ENCODE measurements around the gene SHLD3.

Gene SHLD3

GRCh38 chr5:65654713-65655112 is 29.9 kb downstream of the SHLD3 start:
- no peak overlapping the region for H2BK12ac ChIP-seq (ENCODE audit: low read length in 2 of 2)
- no peak overlapping the region for H3K4me3 ChIP-seq (ENCODE audit: insufficient read depth in 1 of 2, low read depth in 1 of 2, low read length in 2 of 2)
- no peak overlapping the region for H3K14ac ChIP-seq (ENCODE audit: low read length in 2 of 2)
- H3K9ac ChIP-seq (ENCODE audit: low read length): no peak overlapping the region
- H2BK15ac ChIP-seq (ENCODE audit: low read depth, poor library complexity, severe bottlenecking): no peak overlapping the region
- H4K8ac ChIP-seq (ENCODE audit: low read length): no peak overlapping the region
- no peak for DNase-seq
- H3K79me1 ChIP-seq (replicated peaks; ENCODE audit: low read length, poor library complexity, severe bottlenecking): peaks cover 1% of the 10 kb centered on the region
- no peaks in the 10 kb centered on the region for H3K4me1 ChIP-seq (ENCODE audit: control insufficient read depth, insufficient read depth, low read depth, low read length)
- WGBS: 100% methylated on average over 1 of the region's 2 CpGs
- H2BK5ac ChIP-seq (ENCODE audit: low read depth, low read length, poor library complexity, severe bottlenecking): no peak overlapping the region
- no peak overlapping the region for H4K91ac ChIP-seq (ENCODE audit: low read length)
- H2BK120ac ChIP-seq (ENCODE audit: low read depth, low read length): no peak overlapping the region
- H3K9me3 ChIP-seq (ENCODE audit: control insufficient read depth, low read length): no peaks in the 10 kb centered on the region
- H2AK5ac ChIP-seq (ENCODE audit: low read length, severe bottlenecking): no peak overlapping the region
- H3K27me3 ChIP-seq (ENCODE audit: control insufficient read depth in 1 of 2, insufficient read depth in 1 of 2, low read length in 2 of 2): no peaks in the 10 kb centered on the region
- no peak overlapping the region for H3K27ac ChIP-seq (ENCODE audit: low read length, poor library complexity, severe bottlenecking)
- H3K36me3 ChIP-seq (ENCODE audit: control insufficient read depth in 1 of 2, insufficient read depth in 2 of 2, low read depth in 1 of 2, low read length in 2 of 2): peaks cover 3 to 45% of the 10 kb centered on the region in 2 experiments
- no peak overlapping the region for H2AFZ ChIP-seq (ENCODE audit: low read depth, low read length)
- H3K4ac ChIP-seq (ENCODE audit: low read depth in 1 of 2, low read length in 2 of 2): no peak overlapping the region
- H3K4me2 ChIP-seq (ENCODE audit: low read length, poor library complexity, severe bottlenecking): no peak overlapping the region
- no peak overlapping the region for H3K23ac ChIP-seq (ENCODE audit: low read length in 2 of 2)
- no peak overlapping the region for H3K18ac ChIP-seq (ENCODE audit: low read depth in 1 of 2, low read length in 2 of 2)

GRCh38 chr5:65663804-65664521 is 39.1 kb downstream of the SHLD3 start:
- Histone ChIP-seq H2BK15ac (ENCODE audit: low read depth, poor library complexity, severe bottlenecking) (no peak overlapping the region), H3K9ac (ENCODE audit: low read length) (no peak overlapping the region), H3K9me3 (ENCODE audit: control insufficient read depth, low read length) (no peaks in the 10 kb centered on the region), H3K4ac (ENCODE audit: low read depth in 1 of 2, low read length in 2 of 2) (no peak overlapping the region), H3K36me3 (ENCODE audit: control insufficient read depth in 1 of 2, insufficient read depth in 2 of 2, low read depth in 1 of 2, low read length in 2 of 2) (peaks cover 3 to 79% of the 10 kb centered on the region in 2 experiments), H3K18ac (ENCODE audit: low read depth in 1 of 2, low read length in 2 of 2) (no peak overlapping the region), H3K27ac (ENCODE audit: low read length, poor library complexity, severe bottlenecking) (no peak overlapping the region), H2BK5ac (ENCODE audit: low read depth, low read length, poor library complexity, severe bottlenecking) (no peak overlapping the region), H3K23ac (ENCODE audit: low read length in 2 of 2) (no peak overlapping the region), H3K4me3 (ENCODE audit: insufficient read depth in 1 of 2, low read depth in 1 of 2, low read length in 2 of 2) (no peak overlapping the region), H4K8ac (ENCODE audit: low read length) (no peak overlapping the region), H2BK12ac (ENCODE audit: low read length in 2 of 2) (no peak overlapping the region), H3K27me3 (ENCODE audit: control insufficient read depth in 1 of 2, insufficient read depth in 1 of 2, low read length in 2 of 2) (no peaks in the 10 kb centered on the region), H2AK5ac (ENCODE audit: low read length, severe bottlenecking) (no peak overlapping the region), H3K14ac (ENCODE audit: low read length in 2 of 2) (no peak overlapping the region), H4K91ac (ENCODE audit: low read length) (no peak overlapping the region), H2BK120ac (ENCODE audit: low read depth, low read length) (no peak overlapping the region), H3K4me1 (ENCODE audit: control insufficient read depth, insufficient read depth, low read depth, low read length) (no peaks in the 10 kb centered on the region), H3K4me2 (ENCODE audit: low read length, poor library complexity, severe bottlenecking) (no peak overlapping the region), H2AFZ (ENCODE audit: low read depth, low read length) (no peak overlapping the region), H3K79me1 (replicated peaks; ENCODE audit: low read length, poor library complexity, severe bottlenecking) (peaks cover 2% of the 10 kb centered on the region)
- peak; percentile 44 for DNase-seq
- WGBS: no CpG with 5 or more reads among the region's 1 CpG

- Histone ChIP-seq H2BK5ac (ENCODE audit: low read depth, low read length, poor library complexity, severe bottlenecking) (no peak overlapping the region), H3K23ac (ENCODE audit: low read length in 2 of 2) (no peak overlapping the region), H3K9me3 (ENCODE audit: control insufficient read depth, low read length) (no peaks in the 10 kb centered on the region), H2BK120ac (ENCODE audit: low read depth, low read length) (no peak overlapping the region), H3K9ac (ENCODE audit: low read length) (no peak overlapping the region), H3K4me2 (ENCODE audit: low read length, poor library complexity, severe bottlenecking) (no peak overlapping the region), H4K8ac (ENCODE audit: low read length) (no peak overlapping the region), H2BK15ac (ENCODE audit: low read depth, poor library complexity, severe bottlenecking) (no peak overlapping the region), H2AFZ (ENCODE audit: low read depth, low read length) (no peak overlapping the region), H4K91ac (ENCODE audit: low read length) (no peak overlapping the region), H3K36me3 (ENCODE audit: control insufficient read depth in 1 of 2, insufficient read depth in 2 of 2, low read depth in 1 of 2, low read length in 2 of 2) (peaks cover 6 to 71% of the 10 kb centered on the region in 2 experiments), H3K4me3 (ENCODE audit: insufficient read depth in 1 of 2, low read depth in 1 of 2, low read length in 2 of 2) (no peak overlapping the region), H3K14ac (ENCODE audit: low read length in 2 of 2) (no peak overlapping the region), H2AK5ac (ENCODE audit: low read length, severe bottlenecking) (no peak overlapping the region), H2BK12ac (ENCODE audit: low read length in 2 of 2) (no peak overlapping the region), H3K27ac (ENCODE audit: low read length, poor library complexity, severe bottlenecking) (no peak overlapping the region), H3K4ac (ENCODE audit: low read depth in 1 of 2, low read length in 2 of 2) (no peak overlapping the region), H3K4me1 (ENCODE audit: control insufficient read depth, insufficient read depth, low read depth, low read length) (no peaks in the 10 kb centered on the region), H3K79me1 (replicated peaks; ENCODE audit: low read length, poor library complexity, severe bottlenecking) (peaks cover 2% of the 10 kb centered on the region), H3K27me3 (ENCODE audit: control insufficient read depth in 1 of 2, insufficient read depth in 1 of 2, low read length in 2 of 2) (no peaks in the 10 kb centered on the region), H3K18ac (ENCODE audit: low read depth in 1 of 2, low read length in 2 of 2) (no peak overlapping the region)
- DNase-seq: no peak
- 89% methylated on average over 7 of the region's 7 CpGs for WGBS
Observed at GRCh38 chr5:65668696-65669095, 43.9 kb downstream of the SHLD3 start.

- H3K36me3 ChIP-seq (ENCODE audit: control insufficient read depth in 1 of 2, insufficient read depth in 2 of 2, low read depth in 1 of 2, low read length in 2 of 2): peaks cover 3 to 39% of the 10 kb centered on the region in 2 experiments
- H3K4me2 ChIP-seq (ENCODE audit: low read length, poor library complexity, severe bottlenecking): no peak overlapping the region
- H3K4ac ChIP-seq (ENCODE audit: low read depth in 1 of 2, low read length in 2 of 2): no peak overlapping the region
- no peak overlapping the region for H3K14ac ChIP-seq (ENCODE audit: low read length in 2 of 2)
- no peak overlapping the region for H2BK5ac ChIP-seq (ENCODE audit: low read depth, low read length, poor library complexity, severe bottlenecking)
- no peak overlapping the region for H4K8ac ChIP-seq (ENCODE audit: low read length)
- H3K27me3 ChIP-seq (ENCODE audit: control insufficient read depth in 1 of 2, insufficient read depth in 1 of 2, low read length in 2 of 2): no peaks in the 10 kb centered on the region
- WGBS: 43% methylated on average over 1 of the region's 1 CpG
- no peaks in the 10 kb centered on the region for H3K4me1 ChIP-seq (ENCODE audit: control insufficient read depth, insufficient read depth, low read depth, low read length)
- no peak overlapping the region for H2AK5ac ChIP-seq (ENCODE audit: low read length, severe bottlenecking)
- no peak overlapping the region for H2BK15ac ChIP-seq (ENCODE audit: low read depth, poor library complexity, severe bottlenecking)
- no peak overlapping the region for H2BK120ac ChIP-seq (ENCODE audit: low read depth, low read length)
- no peak overlapping the region for H4K91ac ChIP-seq (ENCODE audit: low read length)
- H3K79me1 ChIP-seq (replicated peaks; ENCODE audit: low read length, poor library complexity, severe bottlenecking): no peaks in the 10 kb centered on the region
- DNase-seq: peak; percentile 85
- H3K4me3 ChIP-seq (ENCODE audit: insufficient read depth in 1 of 2, low read depth in 1 of 2, low read length in 2 of 2): no peak overlapping the region
- no peak overlapping the region for H3K27ac ChIP-seq (ENCODE audit: low read length, poor library complexity, severe bottlenecking)
- H2BK12ac ChIP-seq (ENCODE audit: low read length in 2 of 2): no peak overlapping the region
- H2AFZ ChIP-seq (ENCODE audit: low read depth, low read length): no peak overlapping the region
- H3K9me3 ChIP-seq (ENCODE audit: control insufficient read depth, low read length): no peaks in the 10 kb centered on the region
- H3K23ac ChIP-seq (ENCODE audit: low read length in 2 of 2): no peak overlapping the region
- no peak overlapping the region for H3K9ac ChIP-seq (ENCODE audit: low read length)
- H3K18ac ChIP-seq (ENCODE audit: low read depth in 1 of 2, low read length in 2 of 2): no peak overlapping the region
Observed at GRCh38 chr5:65672796-65673195, 48.0 kb downstream of the SHLD3 start.

Data from mesenchymal stem cell (in vitro differentiated cells and primary cell).